H9 (cell line): ENCODE measurements around the gene TET3. TPM values are rescaled to one million over a fixed set of nuclear protein-coding genes. Genes with fewer than 3 reads are reported as not detected.

Experiments used
- DNase-seq: peaks from one replicate; pipeline ENCODE4 v3.0.0-alpha.2; 2017
- H2AFZ ChIP-seq: one replicate; pipeline ENCODE4 v1.6.1; 2013; ENCODE audit warnings: mild to moderate bottlenecking, low read length, control low read depth, moderate library complexity
- H2AK5ac ChIP-seq: 2 replicates; pipeline ENCODE4 v1.6.1; 2013; ENCODE audit warnings: low read length, control low read depth, mixed read lengths; ENCODE audit not compliant: insufficient read length
- H2BK120ac ChIP-seq: one replicate; pipeline ENCODE4 v1.6.1; 2013; ENCODE audit warnings: low read depth, mild to moderate bottlenecking, low read length, control low read depth, inconsistent platforms; ENCODE audit not compliant: poor library complexity, severe bottlenecking
- H2BK12ac ChIP-seq: 2 replicates; pipeline ENCODE4 v1.6.1; 2013; ENCODE audit warnings: low read length, control low read depth, mixed read lengths, low read depth; ENCODE audit not compliant: insufficient read length
- H2BK15ac ChIP-seq: 2 replicates; pipeline ENCODE4 v1.6.1; 2013; ENCODE audit warnings: low read depth, low read length, control low read depth
- H2BK20ac ChIP-seq: one replicate; pipeline ENCODE4 v1.6.1; 2013; ENCODE audit warnings: low read depth, mild to moderate bottlenecking, low read length, control low read depth, inconsistent platforms; ENCODE audit not compliant: poor library complexity, severe bottlenecking
- H2BK5ac ChIP-seq: 2 replicates; pipeline ENCODE4 v1.6.1; 2013; ENCODE audit warnings: low read length, control low read depth, mixed read lengths; ENCODE audit not compliant: insufficient read length
- H3K14ac ChIP-seq: 2 replicates; pipeline ENCODE4 v1.6.1; 2013; ENCODE audit warnings: low read length, control low read depth; ENCODE audit not compliant: insufficient read depth
- H3K18ac ChIP-seq: 2 replicates; pipeline ENCODE4 v1.6.1; 2013; ENCODE audit warnings: low read depth, mild to moderate bottlenecking, mixed read lengths, low read length, control low read depth; ENCODE audit not compliant: insufficient read length
- H3K23ac ChIP-seq: 2 replicates; pipeline ENCODE4 v1.6.1; 2013; ENCODE audit warnings: low read length, control low read depth, mixed read lengths, low read depth; ENCODE audit not compliant: insufficient read length
- H3K23me2 ChIP-seq: 2 replicates; pipeline ENCODE4 v1.6.1; 2013; ENCODE audit warnings: low read depth, mild to moderate bottlenecking, mixed read lengths, low read length, control low read depth; ENCODE audit not compliant: insufficient read length, poor library complexity, severe bottlenecking
- H3K27ac ChIP-seq: 2 replicates; pipeline ENCODE4 v1.5.1; 2013; ENCODE audit warnings: low read length, control low read depth, mixed read lengths, low read depth; ENCODE audit not compliant: insufficient read length
- H3K27me3 ChIP-seq: 2 replicates; pipeline ENCODE4 v1.6.1; 2013; ENCODE audit warnings: low read length, control low read depth, inconsistent platforms; ENCODE audit not compliant: insufficient read depth
- H3K4ac ChIP-seq: 2 replicates; pipeline ENCODE4 v1.6.1; 2013; ENCODE audit warnings: low read depth, mild to moderate bottlenecking, control low read depth, inconsistent platforms, low read length, moderate library complexity
- H3K4me1 ChIP-seq: 2 replicates; pipeline ENCODE4 v1.6.1; 2013; ENCODE audit warnings: low read length, control low read depth, inconsistent platforms; ENCODE audit not compliant: insufficient read depth
- H3K4me2 ChIP-seq: 2 replicates; pipeline ENCODE4 v1.6.1; 2013; ENCODE audit warnings: low read length, control low read depth, mixed read lengths; ENCODE audit not compliant: insufficient read length, insufficient read depth
- H3K56ac ChIP-seq: 2 replicates; pipeline ENCODE4 v1.6.1; 2013; ENCODE audit warnings: low read depth, mild to moderate bottlenecking, mixed read lengths, low read length, control low read depth; ENCODE audit not compliant: insufficient read length
- H3K79me1 ChIP-seq: 2 replicates; pipeline ENCODE4 v1.6.1; 2013; ENCODE audit warnings: low read depth, mild to moderate bottlenecking, moderate library complexity, low read length, control low read depth, inconsistent platforms; ENCODE audit not compliant: insufficient read depth, poor library complexity, severe bottlenecking
- H3K79me2 ChIP-seq: 2 replicates; pipeline ENCODE4 v1.6.1; 2013; ENCODE audit warnings: low read length, control low read depth, inconsistent platforms; ENCODE audit not compliant: insufficient read depth
- H3K9ac ChIP-seq: 2 replicates; pipeline ENCODE4 v1.6.1; 2013; ENCODE audit warnings: low read length, control low read depth, mixed read lengths; ENCODE audit not compliant: insufficient read length; ENCODE audit errors: extremely low read depth
- H3K9me3 ChIP-seq: one replicate; pipeline ENCODE4 v1.6.1; 2013; ENCODE audit warnings: low read depth, low read length, inconsistent platforms; ENCODE audit not compliant: control insufficient read depth
- H3T11ph ChIP-seq: one replicate; pipeline ENCODE4 v1.6.1; 2013; ENCODE audit warnings: mild to moderate bottlenecking, low read length, control low read depth, inconsistent platforms
- H4K20me1 ChIP-seq: one replicate; pipeline ENCODE4 v1.6.1; 2013; ENCODE audit not compliant: control insufficient read depth, insufficient read length, insufficient read depth
- H4K5ac ChIP-seq: 2 replicates; pipeline ENCODE4 v1.6.1; 2013; ENCODE audit warnings: low read depth, mild to moderate bottlenecking, mixed read lengths, low read length, control low read depth; ENCODE audit not compliant: insufficient read length
- H4K8ac ChIP-seq: replicated peaks from 2 replicates; pipeline ENCODE4 v1.6.1; 2013; ENCODE audit warnings: low read length, control low read depth, mixed read lengths, low read depth; ENCODE audit not compliant: insufficient read length
- H4K91ac ChIP-seq: 2 replicates; pipeline ENCODE4 v1.6.1; 2013; ENCODE audit warnings: low read depth, mild to moderate bottlenecking, moderate library complexity, mixed read lengths, low read length, control low read depth; ENCODE audit not compliant: insufficient read length
- H3K27ac Mint-ChIP-seq, 3 experiments: 2 replicates in 2 of 3; 3 replicates in 1 of 3; pipeline ENCODE4 v1.8.0; 2020 to 2021; ENCODE audit warnings: mixed read lengths in 3 of 3, mild to moderate bottlenecking in 1 of 3, moderate library complexity in 1 of 3
- H3K27me3 Mint-ChIP-seq: 2 replicates; pipeline ENCODE4 v1.8.0; 2021; ENCODE audit warnings: low read depth, mild to moderate bottlenecking, moderate library complexity, mixed read lengths
- H3K36me3 Mint-ChIP-seq, 3 experiments: 2 replicates in 2 of 3; 3 replicates in 1 of 3; pipeline ENCODE4 v1.8.0; 2020 to 2021; ENCODE audit warnings: low read depth in 3 of 3, mixed read lengths in 3 of 3; ENCODE audit not compliant: insufficient read depth in 1 of 3
- H3K4me1 Mint-ChIP-seq, 2 experiments: 2 replicates each; pipeline ENCODE4 v1.8.0; 2020; ENCODE audit warnings: mixed read lengths in 2 of 2
- H3K4me3 Mint-ChIP-seq, 2 experiments: 2 replicates in 1 of 2; 3 replicates in 1 of 2; pipeline ENCODE4 v1.8.0; 2020 to 2021; ENCODE audit warnings: mild to moderate bottlenecking in 2 of 2, mixed read lengths in 2 of 2, moderate library complexity in 1 of 2
- H3K9me3 Mint-ChIP-seq, 2 experiments: 2 replicates in 1 of 2; 3 replicates in 1 of 2; pipeline ENCODE4 v1.8.0; 2020; ENCODE audit warnings: mild to moderate bottlenecking in 2 of 2, mixed read lengths in 2 of 2, moderate library complexity in 1 of 2
- WGBS: extraction: QIAGEN DNeasy Blood & Tissue Kit; methylation state at CpG from one replicate; pipeline ENCODE4 v1.1.7; 2013; ENCODE audit warnings: missing lambda C conversion rate, low lambda C conversion rate, mixed read lengths; ENCODE audit not compliant: insufficient read length; ENCODE audit errors: extremely low coverage; 5-methylcytosine and 5-hydroxymethylcytosine counted together
- total RNA-seq: library from RNA; stranded (reverse); gene quantifications from 2 replicates; pipeline ENCODE4 v1.2.1, GENCODE V29; 2021
- TF ChIP-seq, protein P1 (sequence below): fragments of 200-600 bp; sonication (generic); conservative IDR thresholded peaks from 3 replicates; pipeline ENCODE4 v1.8.0; 2021; ENCODE audit warnings: antibody characterized with exemption, mild to moderate bottlenecking

TET3 gene
- total RNA-seq, 1 experiment from 2014 or later, result 24.7 TPM

- Histone ChIP-seq H2BK20ac (no peak overlapping the region), H2BK5ac (no peak overlapping the region), H2BK15ac (no peak overlapping the region), H3K9ac (no peak overlapping the region), H4K91ac (no peak overlapping the region), H2AFZ (no peak overlapping the region), H3K79me2 (no peaks in the 10 kb centered on the region), H3K56ac (no peak overlapping the region), H3K18ac (no peak overlapping the region), H3K23ac (no peak overlapping the region), H3K4me2 (no peak overlapping the region), H2BK120ac (no peak overlapping the region), H3K27me3 (no peaks in the 10 kb centered on the region), H4K20me1 (no peaks in the 10 kb centered on the region), H3K4me1 (no peaks in the 10 kb centered on the region), H3K79me1 (no peaks in the 10 kb centered on the region), H3T11ph (no peak overlapping the region), H2BK12ac (no peak overlapping the region), H4K8ac (no peak overlapping the region), H2AK5ac (no peak overlapping the region), H3K4ac (no peak overlapping the region), H3K27ac (no peak overlapping the region), H3K9me3 (no peaks in the 10 kb centered on the region), H4K5ac (no peak overlapping the region), H3K14ac (no peak overlapping the region), H3K23me2 (no peaks in the 10 kb centered on the region)
- H3K36me3 Mint-ChIP-seq, result peaks cover 13 to 22% (median 20%) of the 10 kb centered on the region in 3 experiments; a peak in 6 of 7 replicates
- no peaks in the 10 kb centered on the region for H3K9me3 Mint-ChIP-seq
- no peaks in the 10 kb centered on the region for H3K4me1 Mint-ChIP-seq
- no peak overlapping the region for H3K4me3 Mint-ChIP-seq
- DNase-seq, result no peak
- no CpG with 5 or more reads among the region's 5 CpGs for WGBS
- no peak overlapping the region for H3K27ac Mint-ChIP-seq
- H3K27me3 Mint-ChIP-seq, result peaks cover 11% of the 10 kb centered on the region; the same call in 1 of the 2 replicates
- TF ChIP-seq, protein P1, sequence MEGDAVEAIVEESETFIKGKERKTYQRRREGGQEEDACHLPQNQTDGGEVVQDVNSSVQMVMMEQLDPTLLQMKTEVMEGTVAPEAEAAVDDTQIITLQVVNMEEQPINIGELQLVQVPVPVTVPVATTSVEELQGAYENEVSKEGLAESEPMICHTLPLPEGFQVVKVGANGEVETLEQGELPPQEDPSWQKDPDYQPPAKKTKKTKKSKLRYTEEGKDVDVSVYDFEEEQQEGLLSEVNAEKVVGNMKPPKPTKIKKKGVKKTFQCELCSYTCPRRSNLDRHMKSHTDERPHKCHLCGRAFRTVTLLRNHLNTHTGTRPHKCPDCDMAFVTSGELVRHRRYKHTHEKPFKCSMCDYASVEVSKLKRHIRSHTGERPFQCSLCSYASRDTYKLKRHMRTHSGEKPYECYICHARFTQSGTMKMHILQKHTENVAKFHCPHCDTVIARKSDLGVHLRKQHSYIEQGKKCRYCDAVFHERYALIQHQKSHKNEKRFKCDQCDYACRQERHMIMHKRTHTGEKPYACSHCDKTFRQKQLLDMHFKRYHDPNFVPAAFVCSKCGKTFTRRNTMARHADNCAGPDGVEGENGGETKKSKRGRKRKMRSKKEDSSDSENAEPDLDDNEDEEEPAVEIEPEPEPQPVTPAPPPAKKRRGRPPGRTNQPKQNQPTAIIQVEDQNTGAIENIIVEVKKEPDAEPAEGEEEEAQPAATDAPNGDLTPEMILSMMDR, result no peak
Observed at GRCh38 chr2:73962798-73963197, 21.9 kb upstream of the TET3 start.
